Measurements from ENCODE around the gene EVI2A. TPM values are rescaled to one million over a fixed set of nuclear protein-coding genes. Genes with fewer than 3 reads are reported as not detected.

EVI2A gene
- total and polyA plus RNA-seq, 12 donors, result 1.4 to 17.7 (median 5.5) TPM

DNA sequence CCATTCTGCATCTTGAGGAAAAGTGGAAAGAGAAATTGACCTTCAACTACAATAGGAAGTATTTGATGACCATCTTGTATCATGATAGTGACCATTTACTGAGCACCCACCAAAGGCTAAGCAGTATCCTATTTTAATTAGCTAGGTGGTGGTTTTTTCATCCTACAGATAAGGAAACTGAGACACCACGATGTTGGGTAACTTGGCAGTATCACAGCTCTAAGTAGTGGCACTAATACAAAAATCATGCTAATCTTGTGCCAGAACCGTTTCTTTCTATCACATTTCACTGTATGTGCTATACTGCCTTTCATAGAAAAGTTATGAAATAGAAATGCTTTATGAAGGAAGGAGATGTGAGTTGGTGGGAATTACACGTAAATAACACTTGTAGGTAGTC is 9.9 kb downstream of the EVI2A start:
- intact Hi-C loops (cut with DNase I), result no loop called here
- H3K9me3 ChIP-seq (replicated peaks in 1 of 3), result no peaks in the 10 kb centered on the region
- TF ChIP-seq, protein P1, sequence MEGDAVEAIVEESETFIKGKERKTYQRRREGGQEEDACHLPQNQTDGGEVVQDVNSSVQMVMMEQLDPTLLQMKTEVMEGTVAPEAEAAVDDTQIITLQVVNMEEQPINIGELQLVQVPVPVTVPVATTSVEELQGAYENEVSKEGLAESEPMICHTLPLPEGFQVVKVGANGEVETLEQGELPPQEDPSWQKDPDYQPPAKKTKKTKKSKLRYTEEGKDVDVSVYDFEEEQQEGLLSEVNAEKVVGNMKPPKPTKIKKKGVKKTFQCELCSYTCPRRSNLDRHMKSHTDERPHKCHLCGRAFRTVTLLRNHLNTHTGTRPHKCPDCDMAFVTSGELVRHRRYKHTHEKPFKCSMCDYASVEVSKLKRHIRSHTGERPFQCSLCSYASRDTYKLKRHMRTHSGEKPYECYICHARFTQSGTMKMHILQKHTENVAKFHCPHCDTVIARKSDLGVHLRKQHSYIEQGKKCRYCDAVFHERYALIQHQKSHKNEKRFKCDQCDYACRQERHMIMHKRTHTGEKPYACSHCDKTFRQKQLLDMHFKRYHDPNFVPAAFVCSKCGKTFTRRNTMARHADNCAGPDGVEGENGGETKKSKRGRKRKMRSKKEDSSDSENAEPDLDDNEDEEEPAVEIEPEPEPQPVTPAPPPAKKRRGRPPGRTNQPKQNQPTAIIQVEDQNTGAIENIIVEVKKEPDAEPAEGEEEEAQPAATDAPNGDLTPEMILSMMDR (IDR thresholded peaks at IDR 0.05), result no peak
- no peak for TF ChIP-seq POLR2A (IDR thresholded peaks at IDR 0.05)
- peaks cover 0 to 10% of the 10 kb centered on the region in 2 donors for H3K4me1 ChIP-seq (replicated peaks in 1 of 2)
- H3K27ac ChIP-seq, result peak overlapping the region in 1 of 5 donors; percentile 38
- no peak for DNase-seq
- H3K27me3 ChIP-seq, result no peaks in the 10 kb centered on the region
- no peaks in the 10 kb centered on the region for H3K36me3 ChIP-seq (replicated peaks in 1 of 2)
- H3K4me3 ChIP-seq, result peak overlapping the region in 1 of 4 donors; percentile 25
- WGBS, 4 donors, result 72 to 84% (median 78%) methylated on average over 3 of the region's 3 CpGs

DNA sequence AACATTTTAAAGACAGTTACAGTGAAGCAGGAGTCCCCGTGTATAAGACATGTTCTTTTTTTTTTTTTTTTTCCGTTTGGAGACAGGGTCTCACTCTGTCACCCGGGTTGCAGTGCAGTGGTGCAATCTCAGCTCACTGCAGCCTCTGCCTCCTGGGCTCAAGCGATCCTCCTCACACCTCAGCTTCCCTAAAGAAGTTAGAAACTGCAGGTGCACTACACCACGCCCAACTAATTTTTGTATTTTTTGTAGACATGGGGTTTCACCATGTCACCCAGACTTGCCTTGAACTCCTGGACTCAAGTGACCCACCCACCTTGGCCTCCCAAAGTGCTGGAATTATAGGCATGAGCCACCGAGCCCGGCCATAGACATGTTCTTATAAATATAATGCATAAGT is 10.5 kb downstream of the EVI2A start:
- intact Hi-C loops (cut with DNase I), result no loop called here
- Histone ChIP-seq H3K36me3 (replicated peaks in 1 of 2) (no peaks in the 10 kb centered on the region), H3K27me3 (no peaks in the 10 kb centered on the region), H3K27ac (peak overlapping the region in 1 of 5 donors; percentile 38), H3K9me3 (replicated peaks in 1 of 3) (no peaks in the 10 kb centered on the region), H3K4me3 (peak overlapping the region in 1 of 4 donors; percentile 25), H3K4me1 (replicated peaks in 1 of 2) (peaks cover 0 to 3% of the 10 kb centered on the region in 2 donors)
- no peak for DNase-seq
- no peak for TF ChIP-seq POLR2A (IDR thresholded peaks at IDR 0.05)
- TF ChIP-seq, protein P1 (IDR thresholded peaks at IDR 0.05), result no peak
- 72 to 82% (median 79%) methylated on average over 7 of the region's 7 CpGs for WGBS, 4 donors

DNA sequence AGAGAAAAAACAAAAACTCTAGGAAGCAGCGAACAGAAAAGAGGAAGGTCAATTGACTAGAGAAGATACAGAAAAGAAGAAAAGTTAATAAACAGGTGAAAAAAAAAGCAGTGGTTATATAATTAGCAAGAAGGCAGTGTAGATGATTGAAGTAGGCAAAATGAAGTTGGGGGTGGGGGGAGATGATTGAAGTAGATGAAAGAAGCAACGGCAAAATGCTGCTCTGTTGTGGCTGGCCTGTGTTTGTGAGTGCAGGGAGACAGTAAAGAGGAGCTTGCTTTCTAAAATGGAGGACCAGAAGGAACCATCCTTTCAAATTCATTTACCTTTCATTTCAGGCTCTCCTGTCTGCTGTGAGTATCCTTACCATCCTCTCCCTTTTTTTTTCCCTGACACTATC is 11.2 kb downstream of the EVI2A start:
- Histone ChIP-seq H3K9me3 (replicated peaks in 1 of 3) (no peaks in the 10 kb centered on the region), H3K36me3 (replicated peaks in 1 of 2) (no peaks in the 10 kb centered on the region), H3K27me3 (no peaks in the 10 kb centered on the region), H3K27ac (peak overlapping the region in 1 of 5 donors; percentile 38), H3K4me1 (replicated peaks in 1 of 2) (peaks cover 0 to 3% of the 10 kb centered on the region in 2 donors), H3K4me3 (no peak overlapping the region)
- no peak for DNase-seq
- 37 to 79% (median 59%) methylated on average over 2 of the region's 2 CpGs for WGBS, 4 donors
- intact Hi-C loops (cut with DNase I), result no loop called here
- TF ChIP-seq, protein P1 (IDR thresholded peaks at IDR 0.05), result no peak
- no peak for TF ChIP-seq POLR2A (IDR thresholded peaks at IDR 0.05)

DNA sequence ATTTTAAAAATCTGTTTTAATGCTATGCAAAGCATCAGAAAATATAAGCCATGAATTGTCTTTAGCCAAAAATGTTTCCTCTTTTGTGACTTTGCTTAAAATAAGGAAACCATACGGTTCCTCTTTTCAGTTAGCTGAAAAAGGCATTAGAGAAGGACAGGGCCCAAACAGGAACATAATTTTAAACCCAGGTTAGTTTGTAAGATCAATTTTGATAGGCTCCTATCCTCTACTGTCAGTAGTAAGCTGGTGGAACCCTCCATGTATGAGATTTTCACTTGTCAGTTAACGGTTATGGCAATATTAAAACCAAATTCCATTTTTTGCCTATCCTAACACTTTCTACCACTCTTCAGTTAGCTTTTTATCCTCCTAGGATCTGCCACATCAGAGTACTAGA is 11.9 kb downstream of the EVI2A start:
- intact Hi-C loops (cut with DNase I), result no loop called here
- peak overlapping the region in 3 of 5 donors; percentile 40 to 47 (median 41) for H3K27ac ChIP-seq
- no peaks in the 10 kb centered on the region for H3K27me3 ChIP-seq
- H3K36me3 ChIP-seq (replicated peaks in 1 of 2), result no peaks in the 10 kb centered on the region
- no peaks in the 10 kb centered on the region for H3K9me3 ChIP-seq (replicated peaks in 1 of 3)
- H3K4me1 ChIP-seq (replicated peaks in 1 of 2), result peaks cover 0 to 3% of the 10 kb centered on the region in 2 donors
- H3K4me3 ChIP-seq, result no peak overlapping the region
- no peak for TF ChIP-seq POLR2A (IDR thresholded peaks at IDR 0.05)
- TF ChIP-seq, protein P1 (IDR thresholded peaks at IDR 0.05), result no peak
- DNase-seq, result no peak
- WGBS, 4 donors, result 68 to 75% (median 73%) methylated on average over 2 of the region's 2 CpGs

All from adrenal gland (tissue), 12 donors.